ENCODE data around the gene MAP4.
A peak's percentile ranks its signal among the peaks of the same experiment; 100 is the strongest.

Gene MAP4

GRCh38 chr3:47825590-47825989, 190.6 kb downstream of the MAP4 start:
- no peak for DNase-seq

- peak; percentile 81 for DNase-seq
Observed at GRCh38 chr3:47824541-47825473, 191.4 kb downstream of the MAP4 start.

DNA sequence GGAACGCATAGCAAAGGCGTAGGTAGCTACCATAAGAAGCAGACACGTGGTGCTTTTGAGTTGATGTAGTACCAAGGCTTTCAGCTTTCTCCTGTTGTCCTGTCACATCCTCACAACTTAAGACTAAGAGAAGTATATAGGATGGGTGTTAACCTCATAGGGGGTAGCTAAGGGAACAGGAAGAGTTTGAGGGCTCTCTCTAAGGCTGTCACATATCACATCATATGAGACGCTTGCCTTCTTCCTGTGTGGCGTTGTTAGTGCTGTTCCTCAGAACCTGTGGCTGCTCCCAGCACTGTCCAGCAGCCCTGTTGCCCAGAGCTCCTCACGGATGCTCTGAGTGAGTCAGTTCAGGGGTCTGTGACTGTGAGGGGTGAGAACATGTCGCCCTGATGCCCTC, 198.6 kb downstream of the MAP4 start:
- DNase-seq = no peak

DNA sequence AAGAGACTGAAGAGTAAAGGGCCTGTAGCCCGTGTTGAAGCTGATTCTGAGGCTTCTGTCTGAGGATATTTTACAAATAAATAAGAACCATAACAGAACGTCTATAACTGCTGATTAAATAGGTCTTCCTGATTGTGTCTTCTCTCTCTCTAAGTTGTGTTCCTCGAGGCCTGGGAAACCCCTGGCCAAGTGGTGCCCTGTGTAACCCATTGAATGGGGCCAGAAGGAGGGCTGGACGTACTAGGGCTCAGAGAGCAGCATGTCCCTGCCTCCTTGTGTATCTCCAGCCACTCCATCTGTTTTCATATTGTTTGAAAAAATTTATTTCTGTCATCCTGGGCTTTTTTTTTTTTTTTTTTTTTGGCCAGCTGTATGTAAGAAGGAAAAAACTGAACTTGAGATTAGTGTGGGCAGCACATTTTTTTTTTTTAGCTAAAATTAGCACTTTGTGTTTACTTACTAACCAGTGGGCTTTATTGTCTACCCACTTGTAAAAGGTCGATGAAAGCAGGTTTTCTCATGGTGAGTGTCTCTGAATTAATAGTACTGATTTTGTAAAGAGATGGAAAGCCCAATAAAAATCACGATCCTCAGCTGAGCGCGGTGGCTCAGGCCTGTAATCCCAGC, 202.6 kb downstream of the MAP4 start:
- DNase-seq = no peak

GRCh38 chr3:47804577-47804976, 211.6 kb downstream of the MAP4 start:
- DNase-seq = no peak

GRCh38 chr3:47803480-47804025, 212.7 kb downstream of the MAP4 start:
- DNase-seq = no peak

- DNase-seq = peak; percentile 70
Observed at GRCh38 chr3:47802734-47803479, 213.3 kb downstream of the MAP4 start, which contains the start of gene DHX30. Gene DHX30 (plus strand): TSS chr3:47803138. CDS start chr3:47810684, 7,546 bp downstream.
